ENCODE results near the gene CDR2.

GRCh38 chr16:22347100-22347820 is 27.2 kb downstream of the CDR2 start:
- TF ChIP-seq CTCF (IDR thresholded peaks at IDR 0.05) (no peak), POLR2A (IDR thresholded peaks at IDR 0.05) (no peak)
